Measurements from ENCODE around the gene CNGA2. TPM values are rescaled to one million over a fixed set of nuclear protein-coding genes. Genes with fewer than 3 reads are reported as not detected.

Gene CNGA2
- total RNA-seq, 2 donors from 2014 or later, result not detected

- Histone ChIP-seq H3K4me1 (no peaks in the 10 kb centered on the region), H3K9me3 (no peaks in the 10 kb centered on the region), H3K36me3 (replicated peaks in 1 of 2; ENCODE audit: insufficient read depth in 1 of 2, low read depth in 2 of 2) (no peaks in the 10 kb centered on the region), H3K4me3 (no peak overlapping the region), H3K27me3 (no peaks in the 10 kb centered on the region), H3K27ac (no peak overlapping the region)
- intact Hi-C loops (cut with DNase I), result no loop called here
- 76 to 77% methylated on average over 6 of the region's 6 CpGs for WGBS, 2 donors
- ATAC-seq (no peak), DNase-seq (no peak)
- no peak for TF ChIP-seq POLR2A (IDR thresholded peaks at IDR 0.05)
- TF ChIP-seq CTCF (IDR thresholded peaks at IDR 0.05), result no peak
Observed at GRCh38 chrX:151745651-151746050, 11.1 kb downstream of the CNGA2 start.

DNA sequence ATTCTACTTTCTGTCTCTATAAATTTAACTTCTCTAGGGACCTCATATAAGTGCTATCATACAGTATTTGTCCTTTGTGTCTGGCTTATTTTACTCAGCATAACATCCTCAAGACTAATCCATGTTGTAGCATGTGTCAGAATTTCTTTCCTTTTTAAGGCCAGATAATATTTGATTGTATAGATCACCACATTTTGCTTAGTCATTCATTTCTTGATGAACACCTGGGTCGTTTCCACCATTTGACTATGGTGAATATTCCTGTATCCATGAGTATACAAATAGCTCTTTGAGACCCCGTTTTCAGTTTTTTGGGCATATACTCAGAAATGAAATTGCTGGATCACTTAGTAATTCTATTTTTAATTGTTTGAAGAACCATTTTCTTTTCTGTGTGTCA, 12.0 kb downstream of the CNGA2 start:
- no peak for DNase-seq
- no peaks in the 10 kb centered on the region for H3K36me3 ChIP-seq (replicated peaks in 1 of 2; ENCODE audit: insufficient read depth in 1 of 2, low read depth in 2 of 2)
- no peak for TF ChIP-seq CTCF (IDR thresholded peaks at IDR 0.05)
- no peak for TF ChIP-seq POLR2A (IDR thresholded peaks at IDR 0.05)
- ATAC-seq, result no peak
- no peaks in the 10 kb centered on the region for H3K9me3 ChIP-seq
- H3K4me3 ChIP-seq, result no peak overlapping the region
- H3K27me3 ChIP-seq, result no peaks in the 10 kb centered on the region
- 26 to 39% methylated on average over 2 of the region's 2 CpGs for WGBS, 2 donors
- intact Hi-C loops (cut with DNase I), result no loop called here
- no peaks in the 10 kb centered on the region for H3K4me1 ChIP-seq
- H3K27ac ChIP-seq, result no peak overlapping the region

DNA sequence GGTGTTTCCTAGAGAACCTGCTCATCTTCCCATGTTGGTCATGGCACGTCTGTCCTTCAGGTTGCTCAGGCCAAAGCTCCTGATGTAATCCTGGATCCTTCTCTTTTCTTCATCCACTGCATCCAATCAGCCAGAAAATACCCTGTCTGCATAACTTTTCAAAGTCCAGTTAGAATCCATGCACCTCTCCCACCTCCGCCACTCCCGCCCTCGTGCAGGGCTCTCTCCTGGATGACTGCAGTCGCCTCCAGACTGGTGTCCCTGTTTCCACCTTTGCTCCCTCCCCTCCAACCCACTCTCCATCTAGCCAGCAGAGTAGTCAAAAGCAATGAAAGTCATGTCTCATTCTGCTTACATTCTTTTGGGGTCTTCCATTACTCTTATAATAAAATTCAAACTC, 16.0 kb downstream of the CNGA2 start:
- intact Hi-C loops (cut with DNase I), result loop anchor here (5.0 kb wide), 1 partner anchor 887 kb away; the partner anchor contains the start of gene GABRQ
- Histone ChIP-seq H3K9me3 (no peaks in the 10 kb centered on the region), H3K27ac (no peak overlapping the region), H3K4me3 (no peak overlapping the region), H3K36me3 (replicated peaks in 1 of 2; ENCODE audit: insufficient read depth in 1 of 2, low read depth in 2 of 2) (no peaks in the 10 kb centered on the region), H3K27me3 (no peaks in the 10 kb centered on the region), H3K4me1 (peaks cover 10% of the 10 kb centered on the region)
- TF ChIP-seq CTCF (IDR thresholded peaks at IDR 0.05) (no peak), POLR2A (IDR thresholded peaks at IDR 0.05) (no peak)
- WGBS, 2 donors, result 81 to 92% methylated on average over 5 of the region's 5 CpGs
- DNase-seq, result no peak
- no peak for ATAC-seq

DNA sequence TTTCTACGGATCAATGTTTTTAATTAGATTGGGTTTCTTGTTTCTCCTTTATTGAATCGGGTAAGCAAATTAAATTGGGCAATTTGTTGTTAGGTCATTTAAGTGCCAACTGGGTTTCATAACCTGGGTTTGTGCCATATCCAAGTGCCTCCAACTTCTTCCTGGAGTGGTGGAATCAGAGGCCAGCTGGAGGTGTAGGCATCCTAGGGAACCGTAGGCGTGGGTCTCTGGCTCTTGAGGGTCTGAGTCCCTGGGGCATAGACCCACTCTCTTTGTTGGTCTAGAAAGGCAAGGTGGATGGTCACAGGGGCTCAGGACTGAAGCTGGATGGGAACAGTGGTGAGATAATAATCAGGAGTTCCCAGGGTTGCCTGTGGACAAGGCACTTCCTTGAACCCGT, 18.3 kb downstream of the CNGA2 start:
- intact Hi-C loops (cut with DNase I), result loop anchor here (5.0 kb wide), 1 partner anchor 884 kb away; the partner anchor contains the start of gene GABRQ
- WGBS, 2 donors, result 13 to 23% methylated on average over 3 to 5 of the region's 5 CpGs
- TF ChIP-seq POLR2A (IDR thresholded peaks at IDR 0.05) (no peak), CTCF (IDR thresholded peaks at IDR 0.05) (no peak)
- DNase-seq (no peak), ATAC-seq (no peak)
- Histone ChIP-seq H3K27me3 (no peaks in the 10 kb centered on the region), H3K9me3 (no peaks in the 10 kb centered on the region), H3K36me3 (replicated peaks in 1 of 2; ENCODE audit: insufficient read depth in 1 of 2, low read depth in 2 of 2) (no peaks in the 10 kb centered on the region), H3K4me3 (no peak overlapping the region), H3K27ac (no peak overlapping the region), H3K4me1 (peaks cover 10% of the 10 kb centered on the region)

DNA sequence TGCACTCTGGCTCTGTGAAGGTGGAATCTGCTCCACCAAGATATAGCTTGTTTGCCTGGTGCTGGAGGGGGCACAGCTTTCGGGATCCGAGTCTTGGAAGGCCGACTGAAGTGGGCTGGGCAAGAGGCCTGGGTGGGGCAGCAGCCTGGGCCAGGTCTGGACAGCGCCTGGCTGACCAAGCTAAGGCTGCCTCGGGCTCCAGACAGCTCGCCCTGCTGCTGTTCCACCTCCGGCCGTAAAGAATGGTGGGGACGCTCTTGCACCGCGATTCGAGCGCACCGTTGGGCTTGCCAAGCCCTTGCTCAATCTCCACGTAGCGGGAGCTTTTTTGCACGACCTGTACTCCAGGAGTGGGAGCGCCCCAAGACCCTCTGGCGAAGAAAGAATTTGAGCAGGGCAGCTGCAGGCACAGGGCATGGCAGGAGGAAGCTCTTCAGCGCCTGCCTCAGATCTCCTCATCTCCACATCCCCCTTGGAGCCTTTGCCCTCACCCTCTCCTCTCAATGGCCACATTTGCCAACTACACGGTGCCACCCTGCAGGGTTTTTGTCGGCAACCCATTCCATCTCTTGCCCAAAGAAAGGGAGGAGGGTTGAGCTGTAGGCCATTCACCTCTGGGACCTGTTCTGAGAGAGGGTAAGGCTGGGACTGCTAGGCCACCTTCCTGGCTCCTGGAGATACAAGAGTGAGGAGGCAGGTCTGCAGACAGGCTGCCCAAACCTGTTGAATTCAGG, 18.9 kb downstream of the CNGA2 start:
- H3K9me3 ChIP-seq, result no peaks in the 10 kb centered on the region
- DNase-seq (peak; percentile 49 to 69 (median 60)), ATAC-seq (peak; percentile 86)
- peaks cover 10% of the 10 kb centered on the region for H3K4me1 ChIP-seq
- no peaks in the 10 kb centered on the region for H3K36me3 ChIP-seq (replicated peaks in 1 of 2; ENCODE audit: insufficient read depth in 1 of 2, low read depth in 2 of 2)
- H3K27me3 ChIP-seq, result no peaks in the 10 kb centered on the region
- no peak overlapping the region for H3K27ac ChIP-seq
- intact Hi-C loops (cut with DNase I), result loop anchor here (5.0 kb wide), 1 partner anchor 884 kb away; the partner anchor contains the start of gene GABRQ
- TF ChIP-seq CTCF (IDR thresholded peaks at IDR 0.05), result peak; percentile 53 to 92 (median 83)
- TF ChIP-seq POLR2A (IDR thresholded peaks at IDR 0.05), result no peak
- no peak overlapping the region for H3K4me3 ChIP-seq
- WGBS, 2 donors, result 12% methylated on average over 7 of the region's 22 CpGs; no CpG with 5 or more reads in 1 of the 2 donors
